GM21723 (cell line): ENCODE results near the gene LIMS1.
"Not testable (repeated sequence)": the region's sequence is repeated elsewhere in the genome, so short reads cannot be mapped to it uniquely, and the experiment has no call there.

ENCODE experiments used
- ATAC-seq: cut with Tn5 transposase; IDR thresholded peaks from one replicate; pipeline ENCODE4 v1.9.1; 2021; ENCODE audit warnings: mild to moderate bottlenecking, moderate library complexity; ENCODE audit not compliant: unreplicated experiment

The LIMS1 gene

DNA sequence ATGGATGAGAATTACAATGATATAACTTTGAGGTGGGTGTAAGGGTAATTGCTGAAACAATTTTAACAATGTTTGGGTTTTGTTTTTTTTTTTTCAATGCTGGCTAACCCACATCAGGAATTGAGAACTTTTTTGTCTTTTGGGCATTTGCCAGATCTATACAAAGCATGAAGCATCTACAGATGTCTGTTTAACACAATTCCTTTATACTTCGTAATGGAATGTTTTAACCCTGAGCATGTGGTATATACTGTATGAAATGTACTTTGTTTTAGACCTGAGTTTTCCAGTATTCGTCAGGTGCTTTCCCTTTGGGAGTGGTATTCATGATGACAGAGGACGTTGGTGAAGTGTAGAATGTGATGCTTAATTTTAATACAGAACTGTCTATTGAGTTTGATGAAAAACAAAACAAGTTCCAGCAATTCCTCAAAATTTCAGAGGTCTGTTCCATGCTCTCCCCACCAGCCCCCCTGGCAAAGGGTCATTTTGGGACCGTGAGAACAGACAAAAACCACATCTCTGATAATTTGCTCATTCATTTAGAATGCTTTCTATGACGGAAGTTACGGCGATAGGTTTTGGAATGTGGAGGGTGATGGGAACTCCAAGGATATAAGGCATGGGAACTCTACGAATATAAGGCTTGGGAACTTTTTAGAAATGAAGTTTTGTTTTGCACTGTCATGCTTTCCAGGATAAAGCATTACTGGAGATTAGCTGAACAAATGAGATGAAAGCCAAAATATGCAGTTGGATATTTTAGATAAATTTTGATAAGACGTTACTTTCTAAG, 14.1 kb downstream of the LIMS1 start:
- no peak for ATAC-seq

DNA sequence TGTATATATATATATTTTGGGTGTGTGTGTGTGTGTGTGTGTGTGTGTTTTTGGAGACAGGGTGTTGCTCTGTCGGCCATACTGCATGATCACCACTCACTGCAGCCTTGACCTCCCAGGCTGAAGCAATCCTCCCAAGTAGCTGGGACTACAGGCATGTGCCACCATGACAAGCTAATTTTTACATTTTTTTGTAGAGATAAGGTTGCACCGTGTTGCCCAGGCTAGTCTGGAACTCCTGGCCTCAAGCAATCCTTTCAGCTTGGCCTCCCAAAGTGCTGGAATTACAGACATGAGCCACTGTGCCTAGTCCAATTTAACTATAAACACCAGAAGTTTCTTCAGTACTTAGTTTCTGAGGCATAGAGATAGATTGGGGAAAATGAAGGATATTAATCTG, 18.3 kb downstream of the LIMS1 start:
- ATAC-seq, result no peak

DNA sequence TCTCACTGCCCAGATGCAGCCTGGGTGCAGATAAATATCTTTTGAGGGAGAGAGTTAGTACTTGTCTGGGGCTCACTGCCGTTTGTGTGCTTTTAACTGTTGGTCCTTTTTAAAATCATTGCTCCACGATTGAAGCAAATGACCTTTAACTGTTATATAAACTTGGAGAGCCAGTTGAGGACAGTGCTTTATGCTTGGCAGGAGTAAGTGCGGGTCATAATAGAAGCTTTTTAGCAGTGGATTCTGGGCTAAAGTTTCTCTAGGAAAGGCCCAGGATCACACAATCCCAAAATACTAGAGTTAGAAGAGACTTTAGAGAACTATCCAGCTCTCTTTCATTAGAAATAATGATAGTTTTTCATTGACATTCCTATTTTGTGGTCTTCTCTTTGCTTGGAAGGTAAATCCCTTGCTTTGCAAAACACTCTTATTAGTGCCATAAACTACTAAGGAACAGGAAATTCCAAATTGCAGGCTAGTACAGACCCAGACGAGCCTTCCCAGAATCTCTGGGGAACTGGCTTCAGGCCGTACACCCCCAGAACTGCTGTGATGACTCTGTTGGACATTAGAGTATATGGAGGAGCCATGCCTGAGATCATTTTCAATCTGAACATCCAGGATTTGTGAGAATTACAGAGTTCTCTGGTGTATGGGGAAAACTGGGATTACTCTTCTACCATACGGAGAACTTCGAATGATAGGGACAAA, 19.1 kb downstream of the LIMS1 start:
- no peak for ATAC-seq

DNA sequence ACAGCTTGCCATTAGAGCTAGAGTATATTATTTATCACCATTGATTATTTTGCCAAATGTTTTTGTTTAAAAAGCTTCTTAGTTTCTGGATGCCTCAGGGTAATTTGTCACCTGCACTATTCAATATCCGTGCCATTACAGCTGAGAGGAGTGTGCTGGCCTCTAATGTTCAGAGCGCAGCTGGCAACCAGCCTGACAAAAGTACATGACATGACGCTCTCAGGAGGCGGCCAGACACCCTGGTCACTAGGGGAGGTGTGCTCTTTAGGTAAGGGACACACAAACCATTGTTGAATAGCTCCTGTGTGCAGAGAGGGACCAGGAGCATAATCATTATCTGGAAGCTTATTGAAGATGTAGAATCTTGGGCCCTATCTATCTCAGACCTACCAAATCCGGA, 20.3 kb downstream of the LIMS1 start:
- ATAC-seq, result no peak

DNA sequence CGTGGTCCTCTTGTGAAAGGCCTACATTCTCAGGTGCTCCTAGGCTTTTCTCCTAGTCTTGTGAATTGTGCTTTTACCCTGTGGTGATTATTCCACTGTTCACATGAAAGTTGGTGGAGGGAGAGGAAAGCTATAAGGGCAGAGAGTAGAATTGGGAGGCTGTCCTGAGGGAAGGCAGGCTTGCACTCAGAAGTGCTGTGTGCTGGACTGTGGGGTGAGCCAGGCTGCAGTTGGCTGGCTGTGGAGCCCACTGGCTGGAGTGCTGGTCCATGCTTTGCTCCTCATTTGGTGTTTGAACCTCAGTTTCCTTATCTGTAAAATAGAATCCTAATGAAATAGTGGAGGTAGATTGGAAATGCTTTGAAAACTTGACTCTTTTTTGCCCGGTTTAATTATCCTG, 21.3 kb downstream of the LIMS1 start:
- no peak for ATAC-seq

DNA sequence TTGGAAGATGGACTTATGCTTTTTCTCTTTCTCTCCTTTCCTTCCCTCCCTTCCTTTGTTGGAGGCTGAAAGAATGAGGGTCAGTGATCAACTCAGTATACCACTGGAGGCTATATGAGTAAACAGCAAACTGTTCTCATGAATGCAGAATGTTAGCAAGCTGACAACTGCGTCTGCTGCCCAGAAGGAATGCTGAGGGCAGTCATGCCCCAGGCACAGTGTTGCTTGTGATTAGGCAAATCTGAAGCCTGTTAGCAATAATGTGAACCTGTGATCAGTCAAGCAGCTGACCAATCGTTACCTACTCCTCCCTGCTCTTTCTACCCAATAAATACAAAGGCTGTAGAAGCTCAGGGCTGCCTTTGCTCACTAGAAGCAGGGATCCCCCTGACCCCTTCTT, 22.3 kb downstream of the LIMS1 start:
- ATAC-seq, result not testable (repeated sequence)

DNA sequence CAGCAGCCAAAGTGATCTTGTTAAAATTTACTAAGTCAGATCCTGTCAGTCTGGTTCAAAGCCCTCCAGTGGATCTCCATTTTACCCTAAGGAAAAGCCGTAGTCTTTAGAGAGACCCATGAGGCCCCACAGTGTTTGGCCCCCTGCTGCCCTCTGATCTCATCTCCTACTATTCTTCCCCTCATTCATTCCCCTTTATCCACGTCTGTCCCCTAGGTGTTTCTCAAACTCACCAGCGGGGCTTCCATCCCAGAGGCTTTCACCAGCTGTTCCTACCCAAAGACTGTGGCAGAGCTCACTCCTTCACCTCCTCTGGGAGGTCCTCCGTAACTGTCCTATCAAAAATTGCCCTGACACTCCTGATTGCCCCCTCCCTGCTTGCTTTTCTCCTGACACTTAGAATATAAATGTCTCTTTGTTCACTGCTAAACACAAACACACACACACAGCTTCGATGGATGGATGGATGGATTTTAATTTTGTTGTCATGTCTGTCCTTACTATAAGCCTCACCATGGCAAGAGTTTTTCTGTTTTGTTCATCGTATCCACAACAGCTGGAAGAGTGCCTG, 26.1 kb downstream of the LIMS1 start:
- no peak for ATAC-seq

DNA sequence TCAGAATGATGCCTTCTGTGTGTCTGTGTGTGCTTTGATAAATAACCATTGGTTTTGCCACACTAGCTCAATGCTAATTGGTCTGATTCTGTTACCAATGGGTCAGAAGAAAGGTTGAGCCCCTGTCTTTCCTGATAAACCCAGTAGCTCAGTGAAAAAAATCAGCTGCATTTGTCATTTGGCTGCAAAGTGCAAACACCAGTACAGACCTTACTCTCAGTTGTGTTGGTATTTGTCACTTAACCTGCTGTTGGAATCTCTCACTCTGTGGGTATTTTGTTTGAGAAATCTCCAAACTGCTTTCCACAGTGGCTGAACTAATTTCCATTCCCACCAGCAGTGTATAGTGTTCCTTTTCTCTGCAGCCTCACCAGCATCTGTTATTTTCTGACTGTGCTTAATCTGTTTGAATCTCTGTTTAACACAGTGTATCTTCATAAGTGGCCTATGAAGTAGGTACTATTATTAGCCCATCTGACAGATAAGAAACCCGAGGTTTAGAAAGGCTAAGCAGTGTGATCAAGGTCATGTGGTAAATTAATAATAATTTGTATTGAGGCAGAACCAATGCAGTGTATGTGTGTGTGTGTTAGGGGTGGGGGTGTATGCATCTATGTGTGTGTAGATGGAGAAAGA, 26.7 kb downstream of the LIMS1 start:
- ATAC-seq, result no peak

DNA sequence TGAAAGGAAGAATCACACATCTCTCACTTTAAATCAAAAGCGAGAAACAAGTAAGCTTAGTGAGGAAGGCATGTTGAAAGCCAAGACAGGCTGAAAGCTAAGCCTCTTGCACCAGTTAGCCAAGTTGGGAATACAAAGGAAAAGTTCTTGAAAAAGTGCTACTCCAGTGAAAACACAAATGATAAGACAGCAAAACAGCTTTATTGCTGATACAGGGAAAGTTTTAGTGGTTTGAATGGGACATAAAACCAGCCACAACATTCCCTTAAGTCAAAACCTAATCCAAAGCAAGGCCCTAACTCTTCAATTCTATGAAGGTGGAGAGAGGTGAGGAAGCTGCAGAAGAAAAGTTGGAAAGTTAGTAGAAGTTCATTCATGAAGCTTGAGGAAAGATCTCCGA, 28.0 kb downstream of the LIMS1 start:
- ATAC-seq, result no peak

DNA sequence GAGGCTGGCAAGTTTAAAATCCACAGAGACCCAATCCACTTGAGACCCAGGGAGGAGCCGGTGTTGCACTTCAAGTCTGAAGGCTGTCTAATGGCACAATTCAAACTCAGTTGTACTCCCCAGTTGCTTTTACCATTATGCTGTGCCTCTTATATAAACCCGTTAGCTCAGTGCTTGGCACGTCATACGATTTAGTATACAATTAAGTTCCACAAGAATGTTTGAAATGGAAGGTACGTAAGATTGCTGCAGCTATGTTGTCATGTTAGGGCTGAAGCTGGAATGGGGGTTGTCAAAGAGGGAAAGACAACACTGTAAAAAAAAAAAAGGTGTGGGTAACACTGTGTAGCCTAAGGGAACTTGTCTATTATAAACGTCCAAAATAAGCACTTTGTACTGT, 30.2 kb downstream of the LIMS1 start:
- no peak for ATAC-seq

DNA sequence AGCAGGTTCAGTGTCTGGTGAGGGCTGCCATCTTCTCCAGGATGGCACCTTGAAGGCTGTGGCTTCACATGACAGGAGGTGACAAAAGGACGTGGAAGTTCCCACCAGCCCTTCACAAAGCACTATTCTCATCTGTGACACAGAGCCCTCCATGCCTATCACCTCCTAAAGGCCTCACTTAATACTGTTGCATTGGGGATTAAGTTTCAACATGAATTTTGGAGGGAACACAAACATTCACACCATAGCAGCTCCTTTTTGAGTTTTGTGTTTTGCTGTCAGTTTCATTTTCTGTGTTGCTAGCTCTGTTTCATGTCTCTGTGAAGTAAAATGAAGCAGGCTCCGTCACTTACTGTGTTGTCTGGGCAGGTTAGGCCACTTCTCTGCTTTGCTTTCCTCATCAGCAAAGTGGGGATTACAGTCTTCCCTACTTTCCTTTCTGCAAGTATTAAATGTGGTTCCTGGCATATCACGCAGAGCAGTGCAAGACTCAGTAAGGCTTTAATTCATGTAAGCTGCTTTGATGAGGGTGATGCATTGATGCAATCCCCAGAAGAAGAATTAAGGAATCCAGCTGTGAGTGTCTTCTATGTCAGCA, 31.6 kb downstream of the LIMS1 start:
- ATAC-seq, result peak; percentile 92

DNA sequence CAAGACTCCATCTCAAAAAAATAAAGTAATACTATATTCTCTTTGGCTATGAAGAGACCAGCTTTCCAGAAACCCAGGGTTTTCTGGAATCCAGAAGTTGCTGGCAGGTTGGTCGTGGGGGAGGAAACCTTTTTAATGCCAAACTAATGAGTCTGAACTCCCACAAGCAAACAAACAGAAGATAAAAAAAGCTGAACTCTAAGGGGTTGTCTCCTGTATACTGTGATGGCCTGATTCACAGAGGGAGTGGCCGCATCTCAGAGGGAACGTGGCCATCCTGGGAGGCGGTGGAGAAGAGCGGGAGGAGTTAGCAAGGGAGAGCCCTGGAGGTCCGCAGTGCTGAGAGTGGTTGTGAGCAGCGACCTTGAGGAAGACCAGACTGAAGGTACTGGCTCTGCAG, 36.1 kb downstream of the LIMS1 start:
- no peak for ATAC-seq

DNA sequence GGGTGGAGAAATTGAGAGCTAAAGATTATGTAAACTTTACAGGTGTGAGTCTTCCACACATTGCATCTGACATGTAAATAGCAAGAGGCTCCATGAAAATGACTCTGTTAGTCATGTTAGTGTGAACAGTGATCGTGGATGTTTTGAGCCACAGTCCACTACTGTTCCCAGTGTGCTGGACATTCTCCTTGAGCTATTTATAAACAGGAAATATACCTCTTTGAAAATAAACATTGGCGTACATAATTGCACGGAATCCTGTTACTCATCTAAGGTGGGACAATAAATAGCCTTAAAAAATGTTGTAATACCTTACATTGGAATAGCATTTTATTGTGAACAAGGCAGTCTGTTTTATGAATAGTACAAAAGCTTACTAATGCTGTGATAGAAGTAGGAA, 37.0 kb downstream of the LIMS1 start:
- ATAC-seq, result no peak

DNA sequence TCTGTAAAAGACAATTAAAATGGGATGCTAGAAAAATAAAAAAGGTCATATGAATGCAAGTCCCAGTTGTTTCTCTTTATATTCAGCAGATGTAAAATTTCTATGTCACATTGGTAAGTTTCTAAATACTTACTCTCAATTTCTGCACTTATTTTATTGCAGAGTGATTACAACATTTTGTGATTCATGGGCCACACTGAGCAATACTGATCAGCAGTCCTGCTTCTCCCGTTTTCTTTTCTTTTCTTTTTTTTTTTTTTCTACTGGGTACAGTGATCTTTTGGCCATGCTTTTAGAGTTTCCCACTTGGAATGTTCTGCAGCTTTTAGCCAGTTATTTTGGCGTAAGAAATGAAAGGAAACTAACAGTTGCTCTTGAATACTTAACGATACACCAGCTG, 38.8 kb downstream of the LIMS1 start:
- no peak for ATAC-seq

DNA sequence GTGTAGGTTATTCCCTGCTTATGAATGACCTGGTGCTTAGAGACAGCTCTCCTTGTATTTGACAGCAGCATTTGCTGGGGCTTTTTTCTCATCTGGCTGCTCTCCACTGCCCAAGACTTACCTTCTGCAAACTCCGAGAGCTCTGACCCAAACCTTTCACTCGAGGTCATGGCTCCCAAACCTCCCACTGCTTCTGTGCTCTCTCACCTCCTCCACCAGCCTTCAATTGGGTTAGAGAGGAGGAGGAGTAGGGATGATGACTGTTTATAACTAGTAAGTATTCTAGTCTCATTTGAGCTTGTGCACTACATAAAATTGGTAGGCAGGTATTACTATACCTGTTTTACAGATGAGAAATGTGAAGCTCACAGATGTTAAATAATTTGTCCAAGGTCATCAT, 40.1 kb downstream of the LIMS1 start:
- no peak for ATAC-seq

DNA sequence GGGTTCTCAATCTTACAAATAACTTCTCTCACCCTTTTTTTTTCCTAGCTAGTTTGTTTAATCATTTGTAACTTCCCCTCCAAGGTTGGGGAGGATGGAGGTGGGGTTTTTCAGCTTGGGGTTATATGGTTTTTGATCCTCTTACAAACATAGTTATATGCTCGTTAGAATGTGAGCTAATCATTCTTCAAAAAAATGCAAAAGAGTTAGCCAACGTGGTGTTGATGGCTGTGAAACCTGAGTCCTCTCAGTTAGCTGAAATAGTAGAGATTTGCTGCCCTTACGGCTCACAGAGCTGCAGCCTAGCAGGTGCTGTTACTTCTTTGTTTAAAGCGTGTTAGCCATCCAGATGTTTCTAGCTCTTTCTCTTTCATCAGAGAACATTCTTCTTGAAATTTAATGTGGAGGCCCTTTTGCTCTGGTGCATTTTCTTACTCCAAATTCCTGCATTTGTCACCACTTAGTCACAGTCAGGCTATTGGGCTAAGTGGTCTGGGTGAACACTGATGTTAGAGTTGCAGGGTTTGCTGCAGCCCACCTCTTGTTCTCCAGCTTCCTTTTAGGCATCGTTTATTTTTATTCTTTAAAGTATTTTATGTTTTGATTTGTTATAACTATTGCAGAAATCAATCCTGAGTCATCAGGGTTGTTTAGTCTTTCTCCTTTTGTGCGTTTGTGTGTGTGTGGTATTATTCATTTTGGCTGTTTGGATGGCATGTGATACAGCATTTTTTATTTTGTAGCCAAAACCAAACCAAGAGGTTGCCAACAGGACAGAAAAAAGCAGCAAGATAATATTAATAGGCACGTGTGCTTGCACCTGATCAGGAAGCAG, 41.1 kb downstream of the LIMS1 start:
- ATAC-seq, result peak; percentile 88

DNA sequence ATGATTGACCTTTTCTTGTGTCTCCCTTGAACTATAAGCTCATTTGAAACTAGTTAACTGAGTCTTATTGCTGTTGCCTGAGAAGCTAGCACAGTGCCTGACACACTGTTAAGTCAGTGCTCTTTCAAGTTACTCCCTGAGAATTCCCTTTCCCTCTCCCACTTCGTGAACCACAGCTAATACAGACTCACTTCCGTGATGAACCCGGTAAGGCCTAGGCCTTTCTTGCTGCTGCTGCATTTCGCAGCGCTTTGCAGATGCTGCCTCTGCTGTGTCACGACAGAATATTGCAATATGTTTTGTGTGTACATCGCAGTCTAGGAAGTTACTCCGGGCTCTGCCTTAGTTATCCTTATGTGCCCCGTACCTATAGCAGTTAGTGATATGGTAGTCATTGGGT, 42.8 kb downstream of the LIMS1 start:
- ATAC-seq, result no peak

DNA sequence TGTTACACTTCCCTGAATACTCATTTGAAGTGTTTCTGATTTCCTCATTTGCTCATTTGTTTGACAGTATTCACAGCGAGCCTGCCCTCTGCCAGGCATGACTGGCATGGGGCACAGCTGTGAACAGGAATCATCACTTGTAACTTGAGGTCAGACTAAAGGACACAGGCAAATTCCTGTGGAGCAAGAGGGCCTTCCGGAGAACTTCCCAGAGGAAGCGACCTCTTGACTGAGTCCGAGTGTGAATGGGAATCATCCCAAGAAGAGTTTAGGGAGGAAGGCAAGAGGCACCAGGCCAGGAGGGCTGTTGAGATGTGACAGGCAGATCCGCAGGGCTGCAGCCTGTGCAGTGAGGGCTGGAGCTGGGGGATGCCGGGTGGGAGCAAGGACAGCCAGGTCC, 45.4 kb downstream of the LIMS1 start:
- no peak for ATAC-seq

DNA sequence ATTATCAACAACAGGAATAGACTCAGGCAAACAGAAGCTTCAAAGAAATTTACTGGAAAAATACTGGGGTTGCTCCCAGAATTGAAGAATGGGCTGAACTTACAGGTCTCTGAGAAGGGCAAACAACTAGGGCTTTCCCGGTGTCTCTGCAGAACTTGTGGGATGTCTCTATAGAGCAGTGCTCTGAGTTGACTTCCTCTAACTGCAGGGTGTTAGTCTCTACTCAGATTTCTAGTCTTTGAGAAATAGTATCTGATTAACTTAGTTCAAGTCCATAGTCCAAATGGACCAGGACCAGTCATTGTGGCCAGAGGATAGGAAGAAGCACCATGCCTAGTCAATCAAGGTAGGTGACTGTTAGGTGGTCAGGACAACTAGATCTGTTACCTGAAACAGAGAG, 45.8 kb downstream of the LIMS1 start:
- ATAC-seq, result no peak

DNA sequence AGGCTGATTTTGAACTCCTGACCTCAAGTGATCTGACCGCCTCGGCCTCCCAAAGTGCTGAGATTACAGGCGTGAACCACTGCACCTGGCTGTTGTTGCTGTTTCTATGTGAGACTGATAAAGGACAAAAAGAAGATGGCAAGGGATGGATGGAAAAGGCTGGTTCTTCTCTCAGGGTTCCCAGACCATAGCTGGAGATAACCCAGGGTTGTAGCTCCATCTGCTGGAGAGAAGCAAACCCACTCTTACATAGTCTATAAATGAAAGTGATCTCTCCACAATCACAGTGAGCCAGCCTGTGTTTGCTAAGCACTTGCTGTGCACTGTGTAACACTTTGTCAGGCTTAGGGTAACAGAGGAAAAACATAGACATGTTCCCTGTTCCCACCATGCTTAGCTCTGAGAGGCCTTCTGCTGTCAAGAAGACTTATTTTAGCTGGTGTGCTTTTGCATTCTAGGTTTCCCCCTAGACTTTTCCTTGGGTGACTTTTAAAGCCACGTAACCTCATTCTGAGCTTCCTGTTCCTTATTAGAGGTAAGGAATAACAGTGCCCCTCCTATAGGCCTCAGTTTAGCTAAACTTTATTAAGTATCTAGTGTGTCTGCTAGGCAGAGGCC, 49.7 kb downstream of the LIMS1 start:
- peak; percentile 78 for ATAC-seq
